Raji (cell line): ENCODE results near the gene CFAP92.

Source experiments
- POLR2A ChIP-seq: IDR thresholded peaks from 2 replicates; pipeline ENCODE4 v1.6.1; 2011; ENCODE audit warnings: low read depth, low read length, control low read depth; ENCODE audit not compliant: insufficient read depth

Gene CFAP92

GRCh38 chr3:128914966-128915645, 78.8 kb downstream of the CFAP92 start:
- TF ChIP-seq POLR2A, result no peak

DNA sequence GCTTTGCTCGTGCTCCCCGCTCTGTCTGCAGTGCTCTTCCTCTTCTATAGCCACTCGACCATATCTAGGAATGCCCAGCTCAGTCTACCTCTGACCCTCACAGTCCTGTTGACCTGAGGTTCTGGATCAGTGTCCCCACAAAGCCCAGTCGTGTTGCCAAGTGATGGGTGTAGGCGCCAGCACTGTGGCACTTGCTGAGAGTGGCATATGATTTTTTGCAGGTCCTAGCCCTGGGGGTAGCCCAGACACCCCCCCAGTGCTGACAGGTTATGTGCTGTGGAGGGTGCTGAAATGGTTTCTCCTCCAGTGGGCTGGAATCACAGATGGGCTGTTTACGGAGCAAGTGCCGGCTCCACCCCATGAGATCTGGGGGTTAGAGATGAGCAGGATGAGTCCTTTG, 82.0 kb downstream of the CFAP92 start:
- no peak for TF ChIP-seq POLR2A

DNA sequence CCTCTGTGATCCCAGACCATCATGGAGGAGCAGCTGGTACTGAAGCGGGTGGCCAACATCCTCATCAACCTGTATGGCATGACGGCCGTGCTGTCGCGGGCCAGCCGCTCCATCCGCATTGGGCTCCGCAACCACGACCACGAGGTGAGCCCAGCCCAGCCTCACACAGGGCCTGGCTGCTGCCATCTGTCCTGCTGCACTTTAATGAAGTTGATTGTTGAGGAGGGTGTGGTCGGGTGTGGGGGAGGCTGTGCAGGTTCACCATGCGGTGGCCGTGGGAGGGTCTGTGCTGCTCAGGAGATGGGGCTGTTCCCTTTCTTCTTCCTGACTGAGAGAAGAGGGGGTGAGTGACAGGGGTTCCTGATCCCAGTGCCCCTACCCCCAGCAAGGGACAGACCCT, 83.9 kb downstream of the CFAP92 start:
- TF ChIP-seq POLR2A, result no peak

DNA sequence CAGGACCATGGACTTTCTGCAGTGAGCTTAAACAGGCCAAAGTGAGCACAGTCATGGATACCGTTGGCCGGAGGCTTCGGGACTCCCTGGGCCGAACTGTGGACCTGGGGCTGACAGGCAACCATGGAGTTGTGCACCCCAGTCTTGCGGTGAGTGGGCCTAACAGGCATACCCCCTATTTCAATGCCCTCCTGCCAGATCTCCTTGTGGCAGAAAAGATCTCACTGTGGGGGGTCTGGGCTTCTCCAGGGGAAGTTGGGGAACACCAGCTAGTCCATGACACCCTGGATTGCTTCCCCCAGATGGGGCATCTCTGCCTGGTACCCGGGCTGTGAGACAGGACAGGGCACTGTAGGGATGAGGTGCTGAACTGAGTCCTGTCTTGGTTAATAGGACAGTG, 84.9 kb downstream of the CFAP92 start:
- TF ChIP-seq POLR2A, result no peak

DNA sequence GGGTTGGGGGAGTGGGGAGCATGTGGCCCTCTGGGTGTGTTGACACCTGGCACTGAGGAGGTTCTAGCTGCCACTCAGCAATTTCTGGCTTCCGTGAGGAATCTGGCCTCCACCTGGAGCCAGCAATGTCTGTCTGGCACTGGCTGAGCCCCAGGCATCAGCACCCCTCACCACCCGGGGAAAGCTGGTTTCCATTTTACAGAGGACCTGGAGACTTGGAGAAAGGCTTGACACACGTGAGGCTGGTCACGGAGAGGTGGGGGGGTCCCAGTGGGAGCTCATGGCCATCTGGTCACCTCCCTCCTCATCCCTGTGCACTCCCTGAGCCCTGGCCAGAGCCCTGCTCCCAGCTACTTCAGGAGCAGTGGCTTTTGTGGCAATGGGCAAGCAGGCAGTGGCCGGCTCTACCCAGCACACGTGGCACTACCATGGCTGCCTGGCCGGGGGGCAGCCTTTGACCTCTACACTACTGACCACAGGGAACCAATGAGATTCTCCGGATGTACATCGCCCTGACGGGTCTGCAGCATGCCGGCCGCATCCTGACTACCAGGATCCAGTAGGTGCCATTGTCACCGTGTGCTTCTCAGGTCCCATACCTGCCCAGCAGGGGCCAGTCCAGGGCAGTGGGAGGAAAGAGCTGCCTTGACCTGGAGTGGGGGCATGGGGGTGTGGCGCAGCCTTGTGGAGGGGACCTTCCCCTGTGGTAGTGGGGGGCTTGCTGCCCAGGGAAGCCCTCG, 86.0 kb downstream of the CFAP92 start:
- TF ChIP-seq POLR2A, result no peak

GRCh38 chr3:128906804-128907525, 86.9 kb downstream of the CFAP92 start:
- TF ChIP-seq POLR2A, result no peak

- TF ChIP-seq POLR2A, result no peak
Measured at GRCh38 chr3:128906031-128906803, 87.7 kb downstream of the CFAP92 start.

- TF ChIP-seq POLR2A, result no peak
Measured at GRCh38 chr3:128903501-128903900, 90.4 kb downstream of the CFAP92 start.

GRCh38 chr3:128902426-128902825, 91.5 kb downstream of the CFAP92 start:
- no peak for TF ChIP-seq POLR2A

DNA sequence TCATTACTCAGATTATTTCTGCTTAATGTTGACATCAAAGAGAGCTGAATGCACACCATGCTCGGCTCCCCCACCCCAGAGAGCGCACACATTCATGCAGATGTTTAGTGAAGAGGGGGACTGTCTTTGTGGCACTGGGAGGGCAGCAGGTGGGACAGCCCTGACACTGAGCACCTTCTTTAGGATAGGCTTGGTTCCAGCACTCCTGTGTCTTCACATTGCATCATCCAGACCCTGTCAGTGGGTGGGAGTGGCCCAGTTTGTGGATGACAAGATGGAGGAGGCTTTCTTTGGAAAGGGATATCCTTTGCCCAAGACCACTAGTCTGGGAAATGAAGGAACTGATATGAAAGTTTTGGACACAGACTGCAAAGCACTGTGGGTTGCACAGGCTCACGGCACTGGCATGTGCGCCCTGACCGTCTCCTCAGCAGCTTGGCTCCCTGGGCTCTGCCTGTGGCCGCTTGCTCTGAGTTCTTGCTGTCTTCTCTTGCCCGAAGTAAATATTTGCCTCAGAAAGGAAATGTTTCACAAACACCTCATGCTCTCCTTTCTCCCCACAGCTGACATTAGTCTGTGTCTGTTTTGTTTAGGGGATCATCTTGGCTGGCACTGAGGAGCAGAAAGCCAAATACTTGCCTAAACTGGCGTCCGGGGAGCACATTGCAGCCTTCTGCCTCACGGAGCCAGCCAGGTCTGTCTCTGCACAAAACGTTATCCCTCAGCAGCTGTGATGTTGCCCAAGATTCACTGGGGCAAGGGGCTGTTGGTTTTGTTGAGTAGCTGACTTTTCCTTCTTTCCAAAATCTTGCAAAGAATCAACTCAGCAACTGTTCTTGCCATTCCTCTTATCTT, 97.8 kb downstream of the CFAP92 start:
- TF ChIP-seq POLR2A, result no peak

DNA sequence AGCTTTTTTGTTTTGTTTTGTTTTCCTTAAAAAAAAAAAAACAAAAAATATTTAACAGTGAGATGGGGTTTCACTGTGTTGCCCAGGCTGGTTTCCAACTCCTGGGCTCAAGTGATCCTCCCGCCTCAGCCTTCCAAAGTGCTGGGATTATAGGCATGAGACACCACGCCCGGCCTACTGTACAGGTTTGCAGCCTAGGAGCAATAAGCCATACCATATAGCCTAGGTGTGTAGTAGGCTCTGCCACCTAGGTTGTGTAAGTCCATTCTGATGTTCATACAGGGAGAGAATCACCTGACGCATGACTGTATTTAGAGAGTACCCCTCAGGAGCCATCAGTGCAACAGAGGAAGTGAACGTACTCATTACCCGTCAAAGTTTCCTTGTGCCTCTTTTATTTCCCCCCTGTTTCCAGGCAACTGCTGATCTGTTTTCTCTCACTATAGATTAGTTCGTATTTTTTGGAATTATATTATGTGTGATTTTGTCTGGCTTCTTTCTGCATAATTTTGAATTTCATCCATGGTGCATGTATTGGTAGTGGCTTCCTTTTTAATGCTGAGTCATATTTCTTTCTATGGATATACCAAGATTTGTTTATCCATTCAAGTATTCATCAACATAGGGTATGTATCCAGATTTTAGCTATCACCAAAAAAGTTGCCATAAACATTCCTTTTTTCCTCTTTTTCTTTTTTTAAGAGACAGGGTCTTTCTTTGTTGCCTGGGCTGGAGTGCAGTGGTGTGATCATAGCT, 104.6 kb downstream of the CFAP92 start:
- no peak for TF ChIP-seq POLR2A

- no peak for TF ChIP-seq POLR2A
Measured at GRCh38 chr3:128884992-128885391, 108.9 kb downstream of the CFAP92 start.

GRCh38 chr3:128882719-128883118, 111.2 kb downstream of the CFAP92 start:
- TF ChIP-seq POLR2A, result no peak

GRCh38 chr3:128881576-128881975, 112.3 kb downstream of the CFAP92 start:
- TF ChIP-seq POLR2A, result no peak
